Chondrocyte (in vitro differentiated cells): Measurements from ENCODE around the gene TAS1R2. TPM values are rescaled to one million over a fixed set of nuclear protein-coding genes. Genes with fewer than 3 reads are reported as not detected.

Experiments used
- DNase-seq: peaks from one replicate; pipeline ENCODE4 v3.0.0; 2021; ENCODE audit warnings: mixed read lengths, low spot score
- H3K27ac Mint-ChIP-seq: one replicate; pipeline ENCODE4 v1.8.0; 2021; ENCODE audit warnings: mild to moderate bottlenecking, moderate library complexity, mixed read lengths; ENCODE audit not compliant: unreplicated experiment
- H3K27me3 Mint-ChIP-seq: 2 replicates; pipeline ENCODE4 v1.8.0; 2021; ENCODE audit warnings: low read depth, mixed read lengths
- H3K36me3 Mint-ChIP-seq: 2 replicates; pipeline ENCODE4 v1.8.0; 2021; ENCODE audit warnings: low read depth, mixed read lengths
- H3K4me1 Mint-ChIP-seq: 2 replicates; pipeline ENCODE4 v1.8.0; 2021; ENCODE audit warnings: low read depth, mild to moderate bottlenecking, mixed read lengths
- H3K4me3 Mint-ChIP-seq: one replicate; pipeline ENCODE4 v1.8.0; 2021; ENCODE audit warnings: mild to moderate bottlenecking, moderate library complexity, mixed read lengths; ENCODE audit not compliant: unreplicated experiment
- H3K9me3 Mint-ChIP-seq: 2 replicates; pipeline ENCODE4 v1.8.0; 2021; ENCODE audit warnings: low read depth, mixed read lengths
- CTCF ChIP-seq: fragments of 200-600 bp; sonication (generic); IDR thresholded peaks from 2 replicates; pipeline ENCODE4 v1.5.0; 2021; ENCODE audit warnings: antibody characterized with exemption, mild to moderate bottlenecking, moderate library complexity
- total RNA-seq: library from RNA; stranded (reverse); gene quantifications from 3 replicates; pipeline ENCODE4 v1.2.1, GENCODE V29; 2021

Gene TAS1R2
- total RNA-seq, 1 donor from 2014 or later: not detected

GRCh38 chr1:18805150-18805879, 54.1 kb downstream of the TAS1R2 start:
- H3K36me3 Mint-ChIP-seq: no peaks in the 10 kb centered on the region
- H3K9me3 Mint-ChIP-seq: no peaks in the 10 kb centered on the region
- no peak overlapping the region for H3K27ac Mint-ChIP-seq
- H3K4me1 Mint-ChIP-seq: no peaks in the 10 kb centered on the region
- DNase-seq: no peak
- TF ChIP-seq CTCF: no peak
- H3K27me3 Mint-ChIP-seq: peaks cover 11% of the 10 kb centered on the region
- H3K4me3 Mint-ChIP-seq: no peak overlapping the region

- no peak overlapping the region for H3K4me3 Mint-ChIP-seq
- no peak overlapping the region for H3K27ac Mint-ChIP-seq
- no peaks in the 10 kb centered on the region for H3K4me1 Mint-ChIP-seq
- peaks cover 11% of the 10 kb centered on the region for H3K27me3 Mint-ChIP-seq
- no peaks in the 10 kb centered on the region for H3K36me3 Mint-ChIP-seq
- TF ChIP-seq CTCF: no peak
- H3K9me3 Mint-ChIP-seq: no peaks in the 10 kb centered on the region
- DNase-seq: no peak
These were observed 55.6 kb downstream of the TAS1R2 start for GRCh38 chr1:18803851-18804250.

DNA sequence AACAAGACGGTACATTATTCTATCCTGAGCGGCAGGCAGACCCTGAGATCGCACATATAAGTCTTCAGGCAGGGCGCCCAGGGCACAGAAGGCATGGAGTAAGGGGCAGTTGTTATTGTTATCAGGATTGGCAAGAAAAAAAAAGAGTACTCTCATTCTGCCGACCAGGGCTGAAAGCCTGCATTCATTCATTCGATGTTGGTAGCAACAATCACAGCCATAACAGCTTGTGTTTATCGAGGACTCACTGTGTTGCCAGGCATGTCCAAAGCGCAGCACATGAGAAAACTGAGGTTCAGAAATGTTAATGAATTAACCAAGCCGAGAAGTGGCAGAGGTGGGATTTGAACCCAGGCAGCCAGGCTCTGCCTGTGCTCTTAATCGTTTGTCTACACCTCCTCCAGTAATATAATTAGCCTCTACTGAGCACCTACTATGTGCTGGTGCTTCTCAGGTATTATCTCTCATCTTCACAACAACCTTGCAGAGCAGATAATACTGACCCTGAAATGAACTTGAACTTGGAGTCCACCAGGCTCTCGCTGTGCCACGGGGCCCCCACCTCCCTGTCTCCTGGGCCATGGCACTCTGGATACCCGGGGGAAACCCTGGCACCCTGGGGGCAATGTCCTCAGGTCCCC, 56.2 kb downstream of the TAS1R2 start:
- TF ChIP-seq CTCF: no peak
- H3K27me3 Mint-ChIP-seq: peaks cover 11% of the 10 kb centered on the region
- H3K9me3 Mint-ChIP-seq: no peaks in the 10 kb centered on the region
- no peak overlapping the region for H3K27ac Mint-ChIP-seq
- no peaks in the 10 kb centered on the region for H3K36me3 Mint-ChIP-seq
- no peaks in the 10 kb centered on the region for H3K4me1 Mint-ChIP-seq
- H3K4me3 Mint-ChIP-seq: no peak overlapping the region
- no peak for DNase-seq

GRCh38 chr1:18802231-18802630, 57.2 kb downstream of the TAS1R2 start:
- no peak overlapping the region for H3K4me3 Mint-ChIP-seq
- peaks cover 11% of the 10 kb centered on the region for H3K27me3 Mint-ChIP-seq
- DNase-seq: no peak
- H3K27ac Mint-ChIP-seq: no peak overlapping the region
- H3K9me3 Mint-ChIP-seq: no peaks in the 10 kb centered on the region
- H3K4me1 Mint-ChIP-seq: no peaks in the 10 kb centered on the region
- TF ChIP-seq CTCF: no peak
- H3K36me3 Mint-ChIP-seq: no peaks in the 10 kb centered on the region

GRCh38 chr1:18800258-18800657, 59.2 kb downstream of the TAS1R2 start:
- no peak for TF ChIP-seq CTCF
- DNase-seq: no peak
- Mint-ChIP-seq H3K9me3 (no peaks in the 10 kb centered on the region), H3K4me3 (no peak overlapping the region), H3K27ac (no peak overlapping the region), H3K27me3 (peaks cover 14% of the 10 kb centered on the region), H3K36me3 (no peaks in the 10 kb centered on the region), H3K4me1 (no peaks in the 10 kb centered on the region)
